ENCODE measurements around the gene TXNDC15.

TXNDC15 gene

GRCh38 chr5:134902071-134902801 is 28.1 kb downstream of the TXNDC15 start:
- TF ChIP-seq, protein P1, sequence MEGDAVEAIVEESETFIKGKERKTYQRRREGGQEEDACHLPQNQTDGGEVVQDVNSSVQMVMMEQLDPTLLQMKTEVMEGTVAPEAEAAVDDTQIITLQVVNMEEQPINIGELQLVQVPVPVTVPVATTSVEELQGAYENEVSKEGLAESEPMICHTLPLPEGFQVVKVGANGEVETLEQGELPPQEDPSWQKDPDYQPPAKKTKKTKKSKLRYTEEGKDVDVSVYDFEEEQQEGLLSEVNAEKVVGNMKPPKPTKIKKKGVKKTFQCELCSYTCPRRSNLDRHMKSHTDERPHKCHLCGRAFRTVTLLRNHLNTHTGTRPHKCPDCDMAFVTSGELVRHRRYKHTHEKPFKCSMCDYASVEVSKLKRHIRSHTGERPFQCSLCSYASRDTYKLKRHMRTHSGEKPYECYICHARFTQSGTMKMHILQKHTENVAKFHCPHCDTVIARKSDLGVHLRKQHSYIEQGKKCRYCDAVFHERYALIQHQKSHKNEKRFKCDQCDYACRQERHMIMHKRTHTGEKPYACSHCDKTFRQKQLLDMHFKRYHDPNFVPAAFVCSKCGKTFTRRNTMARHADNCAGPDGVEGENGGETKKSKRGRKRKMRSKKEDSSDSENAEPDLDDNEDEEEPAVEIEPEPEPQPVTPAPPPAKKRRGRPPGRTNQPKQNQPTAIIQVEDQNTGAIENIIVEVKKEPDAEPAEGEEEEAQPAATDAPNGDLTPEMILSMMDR (IDR thresholded peaks at IDR 0.05; ENCODE audit: insufficient read depth, low read length, poor library complexity, severe bottlenecking): no peak
- no peak for TF ChIP-seq EZH2phosphoT487 (conservative IDR thresholded peaks at IDR 0.05; ENCODE audit: low read length)
- Histone ChIP-seq H3K9me2 (replicated peaks; ENCODE audit: insufficient read depth, low read length) (no peaks in the 10 kb centered on the region), H3K36me3 (ENCODE audit: low read length) (0 out of 2 replicates have a peak, but pooled peaks cover 4% of the 10 kb centered on the region), H4K20me1 (ENCODE audit: low read depth, low read length) (no peaks in the 10 kb centered on the region), H2AFZ (ENCODE audit: low read depth, low read length, severe bottlenecking) (peak overlapping the region; percentile 61), H3K9me3 (ENCODE audit: insufficient read depth, low read length) (no peaks in the 10 kb centered on the region), H3K4me2 (ENCODE audit: low read depth, low read length, poor library complexity, severe bottlenecking) (peak overlapping the region; percentile 59), H3K27ac (ENCODE audit: low read depth, low read length) (peak overlapping the region; percentile 97), H3K4me3 (ENCODE audit: insufficient read depth, low read length, poor library complexity, severe bottlenecking) (no peak overlapping the region), H3K79me2 (ENCODE audit: insufficient read depth, low read length) (peaks cover 9% of the 10 kb centered on the region), H3K9ac (ENCODE audit: low read length) (peak overlapping the region; percentile 73), H3K27me3 (ENCODE audit: low read length) (no peaks in the 10 kb centered on the region), H3F3A (ENCODE audit: insufficient read depth) (peaks cover 41% of the 10 kb centered on the region)

- no peaks in the 10 kb centered on the region for H3K27me3 ChIP-seq (ENCODE audit: low read length)
- peak within 1 kb of the TSS; percentile 61 for H3K4me3 ChIP-seq (ENCODE audit: insufficient read depth, low read length, poor library complexity, severe bottlenecking)
- no peaks in the 10 kb centered on the region for H3K9me2 ChIP-seq (replicated peaks; ENCODE audit: insufficient read depth, low read length)
- H3K4me2 ChIP-seq (ENCODE audit: low read depth, low read length, poor library complexity, severe bottlenecking): peak within 1 kb of the TSS; percentile 59
- no peak for TF ChIP-seq EZH2phosphoT487 (conservative IDR thresholded peaks at IDR 0.05; ENCODE audit: low read length)
- TF ChIP-seq, protein P1 (IDR thresholded peaks at IDR 0.05; ENCODE audit: insufficient read depth, low read length, poor library complexity, severe bottlenecking): peak; percentile 75
- peaks cover 9% of the 10 kb centered on the region for H3K79me2 ChIP-seq (ENCODE audit: insufficient read depth, low read length)
- H3F3A ChIP-seq (ENCODE audit: insufficient read depth): peaks cover 37% of the 10 kb centered on the region
- H2AFZ ChIP-seq (ENCODE audit: low read depth, low read length, severe bottlenecking): peak within 1 kb of the TSS; percentile 89
- H4K20me1 ChIP-seq (ENCODE audit: low read depth, low read length): no peaks in the 10 kb centered on the region
- H3K36me3 ChIP-seq (ENCODE audit: low read length): 0 out of 2 replicates have a peak, but pooled peaks cover 2% of the 10 kb centered on the region
- H3K27ac ChIP-seq (ENCODE audit: low read depth, low read length): peak within 1 kb of the TSS; percentile 97
- peak within 1 kb of the TSS; percentile 73 for H3K9ac ChIP-seq (ENCODE audit: low read length)
- H3K9me3 ChIP-seq (ENCODE audit: insufficient read depth, low read length): no peaks in the 10 kb centered on the region
These were observed 30.6 kb downstream of the TXNDC15 start, which contains the start of gene PCBD2 for GRCh38 chr5:134904610-134905245. Gene PCBD2, plus strand, starts transcription at chr5:134905131. Its CDS starts 9 bp downstream, at chr5:134905140.

DNA sequence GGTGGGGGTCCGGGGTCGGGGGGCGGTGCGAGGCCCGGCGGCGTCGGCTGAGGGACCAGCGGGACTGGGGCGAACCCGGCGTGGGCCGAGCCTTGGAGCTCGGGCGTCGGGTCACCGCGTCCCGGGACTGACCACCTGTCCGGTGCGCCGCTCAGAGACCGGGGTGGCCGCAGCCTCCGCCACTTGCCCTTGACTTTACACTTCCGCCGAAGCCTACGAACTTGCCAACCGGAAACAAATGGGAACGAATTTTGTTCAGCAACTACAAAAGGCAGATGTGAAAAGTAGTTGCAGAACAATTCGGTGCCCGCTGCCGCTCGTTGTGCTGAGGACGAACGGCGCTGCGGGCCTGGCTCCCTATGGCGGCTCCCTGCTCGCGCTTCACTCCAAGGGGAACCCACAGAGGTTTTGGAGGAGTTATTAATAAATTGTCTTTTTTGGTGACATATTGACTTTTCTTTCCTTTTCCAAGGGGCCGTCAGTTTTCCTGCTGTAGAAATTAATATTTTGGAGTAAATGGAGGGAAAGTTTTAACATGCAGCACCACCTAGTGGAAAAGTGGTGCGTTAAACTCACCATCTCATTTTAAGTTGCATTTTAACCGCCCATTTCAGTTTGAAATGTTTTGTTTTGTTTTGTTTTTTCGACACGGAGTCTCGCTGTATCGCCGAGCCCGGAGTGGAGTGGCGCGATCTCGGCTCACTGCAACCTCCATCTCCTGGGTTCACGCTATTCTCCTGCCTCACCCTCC is 31.2 kb downstream of the TXNDC15 start:
- H3K79me2 ChIP-seq (ENCODE audit: insufficient read depth, low read length): peaks cover 9% of the 10 kb centered on the region
- peak overlapping the region; percentile 46 for H2AFZ ChIP-seq (ENCODE audit: low read depth, low read length, severe bottlenecking)
- peak overlapping the region; percentile 61 for H3K4me3 ChIP-seq (ENCODE audit: insufficient read depth, low read length, poor library complexity, severe bottlenecking)
- peak overlapping the region; percentile 97 for H3K27ac ChIP-seq (ENCODE audit: low read depth, low read length)
- peak overlapping the region; percentile 59 for H3K4me2 ChIP-seq (ENCODE audit: low read depth, low read length, poor library complexity, severe bottlenecking)
- peak overlapping the region; percentile 73 for H3K9ac ChIP-seq (ENCODE audit: low read length)
- H3K36me3 ChIP-seq (ENCODE audit: low read length): no peaks in the 10 kb centered on the region
- no peaks in the 10 kb centered on the region for H4K20me1 ChIP-seq (ENCODE audit: low read depth, low read length)
- H3F3A ChIP-seq (ENCODE audit: insufficient read depth): peaks cover 32% of the 10 kb centered on the region
- TF ChIP-seq, protein P1 (IDR thresholded peaks at IDR 0.05; ENCODE audit: insufficient read depth, low read length, poor library complexity, severe bottlenecking): peak; percentile 61
- TF ChIP-seq EZH2phosphoT487 (conservative IDR thresholded peaks at IDR 0.05; ENCODE audit: low read length): no peak
- H3K9me3 ChIP-seq (ENCODE audit: insufficient read depth, low read length): no peaks in the 10 kb centered on the region
- no peaks in the 10 kb centered on the region for H3K27me3 ChIP-seq (ENCODE audit: low read length)
- no peaks in the 10 kb centered on the region for H3K9me2 ChIP-seq (replicated peaks; ENCODE audit: insufficient read depth, low read length)

Data from SU-DHL-6 (cell line).